IPS-15b (cell line): Measurements from ENCODE around the gene MDM2.
"Not testable (repeated sequence)": the region's sequence is repeated elsewhere in the genome, so short reads cannot be mapped to it uniquely, and the experiment has no call there.

Source experiments
- H3K27me3 ChIP-seq: one replicate; pipeline ENCODE4 v1.6.1; 2013; ENCODE audit warnings: low read length; ENCODE audit not compliant: control insufficient read depth, insufficient read depth
- H3K36me3 ChIP-seq: one replicate; pipeline ENCODE4 v1.6.1; 2013; ENCODE audit warnings: low read length; ENCODE audit not compliant: control insufficient read depth, insufficient read depth
- H3K4me1 ChIP-seq: one replicate; pipeline ENCODE4 v1.6.1; 2013; ENCODE audit warnings: mild to moderate bottlenecking, low read length; ENCODE audit not compliant: control insufficient read depth, insufficient read depth
- H3K4me3 ChIP-seq: one replicate; pipeline ENCODE4 v1.5.1; 2013; ENCODE audit warnings: low read depth, low read length
- H3K9ac ChIP-seq: one replicate; pipeline ENCODE4 v1.6.1; 2013; ENCODE audit warnings: low read depth, mild to moderate bottlenecking, low read length
- H3K9me3 ChIP-seq: one replicate; pipeline ENCODE4 v1.6.1; 2013; ENCODE audit warnings: mild to moderate bottlenecking, low read length; ENCODE audit not compliant: control insufficient read depth, insufficient read depth

MDM2 gene

DNA sequence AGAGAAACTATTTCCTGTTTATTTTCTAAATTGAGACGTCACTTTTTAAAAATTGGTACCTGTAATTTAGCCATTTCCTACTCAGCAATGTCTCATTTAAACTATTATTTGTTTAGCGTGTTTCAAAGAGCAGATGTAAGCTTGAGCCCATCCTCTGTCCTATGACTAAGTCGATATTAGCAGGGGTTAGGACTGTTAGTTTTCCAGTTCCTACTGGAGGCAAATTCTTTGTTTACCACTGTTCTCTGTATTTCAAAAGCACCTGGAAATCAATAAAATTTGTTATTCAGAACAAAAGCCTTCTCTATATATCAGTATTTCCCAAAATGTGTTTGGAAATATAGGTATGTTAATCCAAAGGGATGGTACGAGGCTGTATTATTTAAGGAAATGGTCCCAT is 42.4 kb downstream of the MDM2 start:
- Histone ChIP-seq H3K9ac (no peak overlapping the region), H3K4me3 (no peak overlapping the region), H3K36me3 (no peaks in the 10 kb centered on the region), H3K9me3 (no peaks in the 10 kb centered on the region), H3K27me3 (no peaks in the 10 kb centered on the region), H3K4me1 (no peaks in the 10 kb centered on the region)

DNA sequence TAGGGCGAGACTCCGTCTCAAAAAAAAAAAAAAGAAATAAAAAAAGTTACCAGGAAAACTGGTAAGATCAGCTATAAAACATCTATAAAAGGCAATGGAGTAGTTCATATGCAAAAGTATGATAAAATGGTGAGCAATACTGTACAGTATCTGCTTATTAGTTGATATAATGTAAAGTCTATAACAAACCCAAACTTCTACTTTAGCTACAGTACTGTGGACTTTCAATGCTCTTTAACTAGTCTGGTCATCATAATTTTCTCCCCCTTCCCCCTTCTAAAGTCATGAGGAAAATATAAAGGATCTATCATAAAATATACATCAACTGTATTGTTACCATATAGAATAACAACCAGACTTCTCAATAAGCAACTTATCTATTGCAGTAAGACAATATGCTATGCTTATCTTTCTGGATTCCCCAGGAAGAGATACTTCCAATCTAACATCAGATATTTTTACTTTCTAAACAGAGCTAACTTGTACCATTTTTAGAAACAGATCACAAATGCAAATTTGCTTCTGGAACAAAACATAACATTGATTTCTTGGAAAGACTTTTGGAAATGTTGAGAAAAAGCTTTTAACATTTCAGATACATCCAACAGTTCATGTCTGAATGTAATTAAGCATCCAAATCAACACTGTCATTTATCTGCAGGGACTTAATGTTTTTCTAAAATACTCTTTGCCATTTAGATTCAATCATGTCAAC is 43.8 kb downstream of the MDM2 start:
- Histone ChIP-seq H3K4me3 (no peak overlapping the region), H3K9me3 (no peaks in the 10 kb centered on the region), H3K27me3 (no peaks in the 10 kb centered on the region), H3K4me1 (no peaks in the 10 kb centered on the region), H3K9ac (no peak overlapping the region), H3K36me3 (no peaks in the 10 kb centered on the region)

DNA sequence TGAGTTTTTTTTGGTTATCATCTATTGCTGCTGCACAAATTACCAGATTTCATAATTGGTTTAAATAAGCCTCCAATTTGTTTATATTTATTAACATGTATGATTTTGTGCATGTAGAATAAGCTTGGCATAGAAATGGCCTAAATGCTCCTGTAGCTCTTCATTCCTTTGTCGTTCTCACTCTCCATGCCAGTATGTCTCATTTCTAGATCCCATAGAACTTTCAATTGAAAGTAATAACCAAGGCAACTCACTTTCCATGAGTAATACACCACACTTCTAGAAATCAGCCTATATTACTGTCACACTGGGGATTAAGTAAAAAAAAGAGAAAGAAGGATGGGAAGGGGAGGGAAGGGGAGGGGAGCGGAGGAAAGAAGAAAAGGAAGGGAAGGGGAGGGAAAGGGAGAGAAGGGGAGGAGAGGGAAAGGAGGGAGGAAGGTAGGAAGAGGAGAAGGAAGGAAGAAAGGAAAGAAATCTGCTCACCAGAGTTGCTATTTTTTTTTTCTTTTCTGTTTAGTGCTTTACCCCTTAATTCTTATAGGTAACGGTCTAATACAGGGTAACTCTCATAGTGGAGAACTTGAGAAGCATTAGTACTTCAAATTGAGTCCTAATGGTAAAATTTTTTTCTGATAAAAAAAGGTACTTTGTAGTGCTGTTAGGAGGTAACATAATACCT is 45.6 kb downstream of the MDM2 start:
- no peak overlapping the region for H3K9ac ChIP-seq
- H3K36me3 ChIP-seq = no peaks in the 10 kb centered on the region
- H3K9me3 ChIP-seq = no peaks in the 10 kb centered on the region
- H3K27me3 ChIP-seq = no peaks in the 10 kb centered on the region
- H3K4me1 ChIP-seq = no peaks in the 10 kb centered on the region
- H3K4me3 ChIP-seq = no peak overlapping the region

DNA sequence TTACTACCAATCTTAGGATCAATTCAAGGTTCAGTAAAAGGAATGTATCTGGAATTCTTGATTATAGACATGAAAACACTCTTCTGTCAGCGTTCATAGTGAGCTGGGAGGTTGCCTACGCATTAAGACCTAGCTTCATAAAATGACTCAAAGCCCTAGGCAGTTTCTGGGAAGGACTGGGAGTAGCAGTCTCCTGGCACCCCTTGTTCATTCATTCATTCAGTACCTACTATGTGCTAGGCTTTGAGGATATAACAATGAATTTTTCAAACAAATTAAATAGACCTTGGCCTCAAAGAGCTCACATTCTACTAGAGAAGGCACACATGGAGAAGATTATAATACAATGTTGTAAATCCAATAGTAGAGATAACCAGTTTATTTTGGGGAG is 46.1 kb downstream of the MDM2 start:
- no peaks in the 10 kb centered on the region for H3K36me3 ChIP-seq
- H3K4me1 ChIP-seq = no peaks in the 10 kb centered on the region
- H3K4me3 ChIP-seq = no peak overlapping the region
- H3K9ac ChIP-seq = no peak overlapping the region
- H3K27me3 ChIP-seq = no peaks in the 10 kb centered on the region
- no peaks in the 10 kb centered on the region for H3K9me3 ChIP-seq

DNA sequence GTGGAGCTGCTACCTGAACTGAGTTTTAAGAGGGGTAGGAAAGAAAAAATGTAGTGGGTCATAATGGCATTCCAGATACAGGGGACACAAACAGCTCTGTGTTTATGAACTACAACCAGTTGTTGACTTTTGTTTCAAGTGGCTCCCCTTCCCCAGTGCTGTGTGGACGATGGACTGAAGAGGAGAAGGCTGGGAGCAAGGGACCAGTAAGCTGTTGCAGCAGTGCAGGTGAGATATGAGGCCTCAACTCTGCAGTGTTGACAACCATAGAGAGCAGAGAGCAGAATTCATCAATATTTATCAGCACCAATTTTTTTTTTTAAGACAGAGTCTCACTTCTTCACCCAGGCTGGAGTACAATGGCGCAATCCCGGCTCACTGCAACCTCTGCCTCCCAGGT is 46.6 kb downstream of the MDM2 start:
- H3K4me1 ChIP-seq = no peaks in the 10 kb centered on the region
- H3K36me3 ChIP-seq = no peaks in the 10 kb centered on the region
- no peaks in the 10 kb centered on the region for H3K27me3 ChIP-seq
- H3K9ac ChIP-seq = no peak overlapping the region
- H3K4me3 ChIP-seq = no peak overlapping the region
- H3K9me3 ChIP-seq = no peaks in the 10 kb centered on the region

DNA sequence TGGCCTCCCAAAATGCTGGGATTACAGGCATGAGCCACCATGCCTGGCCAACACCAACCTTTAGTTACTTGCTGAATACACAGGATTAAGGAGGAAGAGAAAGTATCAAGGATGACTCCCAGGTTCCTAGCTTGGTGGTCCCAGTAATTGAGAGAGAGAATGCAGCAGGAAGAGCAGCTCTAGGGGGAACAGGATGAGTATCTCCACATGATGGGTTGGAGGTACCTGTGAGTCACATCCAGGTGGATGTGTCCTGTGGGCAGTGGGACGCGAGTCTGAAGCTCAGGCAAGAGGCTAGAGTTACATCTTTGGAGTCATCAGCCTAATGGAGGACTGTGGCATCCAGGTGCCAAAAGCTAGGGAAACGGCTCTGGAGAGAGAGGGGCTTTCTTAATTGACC is 47.1 kb downstream of the MDM2 start:
- no peaks in the 10 kb centered on the region for H3K9me3 ChIP-seq
- H3K27me3 ChIP-seq = no peaks in the 10 kb centered on the region
- no peak overlapping the region for H3K4me3 ChIP-seq
- H3K9ac ChIP-seq = no peak overlapping the region
- H3K4me1 ChIP-seq = no peaks in the 10 kb centered on the region
- H3K36me3 ChIP-seq = no peaks in the 10 kb centered on the region

DNA sequence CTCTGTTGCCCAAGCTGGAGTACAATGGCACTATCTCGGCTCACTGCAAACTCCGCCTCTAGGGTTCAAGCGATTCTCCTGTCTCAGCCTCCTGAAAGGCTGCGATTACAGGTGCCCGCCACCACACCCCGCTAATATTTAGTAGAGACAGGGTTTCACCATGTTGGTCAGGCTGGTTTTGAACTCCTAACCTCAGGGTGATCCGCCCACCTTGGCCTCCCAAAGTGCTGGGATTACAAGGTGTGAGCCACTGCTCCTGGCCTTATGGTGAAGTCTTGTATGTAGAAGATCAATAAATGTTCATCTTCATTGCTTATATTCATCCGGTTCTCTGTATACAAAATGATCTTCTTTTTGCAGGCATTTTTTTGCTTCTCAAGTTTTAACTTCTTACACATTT is 47.8 kb downstream of the MDM2 start:
- H3K36me3 ChIP-seq = no peaks in the 10 kb centered on the region
- no peaks in the 10 kb centered on the region for H3K27me3 ChIP-seq
- H3K9me3 ChIP-seq = no peaks in the 10 kb centered on the region
- no peak overlapping the region for H3K9ac ChIP-seq
- H3K4me3 ChIP-seq = no peak overlapping the region
- no peaks in the 10 kb centered on the region for H3K4me1 ChIP-seq

DNA sequence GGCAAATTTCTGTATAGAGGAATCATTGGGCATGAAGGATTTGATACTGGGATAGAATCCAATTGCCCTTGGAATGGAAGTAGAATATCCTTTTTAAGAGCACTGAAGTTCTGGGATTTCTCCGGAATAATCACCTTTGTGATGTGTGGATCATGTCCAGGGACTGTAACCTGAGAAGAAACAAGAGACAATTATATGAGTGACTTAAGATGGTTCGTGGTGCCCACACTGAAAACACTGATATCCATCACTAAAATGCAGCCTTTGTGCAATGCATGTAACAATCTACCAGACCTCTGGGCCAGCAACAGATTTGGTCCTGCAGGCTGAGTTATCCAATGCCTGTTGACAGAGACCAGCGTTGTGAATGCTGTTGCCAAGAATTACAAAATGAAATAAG is 48.5 kb downstream of the MDM2 start:
- no peaks in the 10 kb centered on the region for H3K27me3 ChIP-seq
- H3K4me3 ChIP-seq = no peak overlapping the region
- no peaks in the 10 kb centered on the region for H3K36me3 ChIP-seq
- H3K9ac ChIP-seq = no peak overlapping the region
- no peaks in the 10 kb centered on the region for H3K4me1 ChIP-seq
- no peaks in the 10 kb centered on the region for H3K9me3 ChIP-seq

DNA sequence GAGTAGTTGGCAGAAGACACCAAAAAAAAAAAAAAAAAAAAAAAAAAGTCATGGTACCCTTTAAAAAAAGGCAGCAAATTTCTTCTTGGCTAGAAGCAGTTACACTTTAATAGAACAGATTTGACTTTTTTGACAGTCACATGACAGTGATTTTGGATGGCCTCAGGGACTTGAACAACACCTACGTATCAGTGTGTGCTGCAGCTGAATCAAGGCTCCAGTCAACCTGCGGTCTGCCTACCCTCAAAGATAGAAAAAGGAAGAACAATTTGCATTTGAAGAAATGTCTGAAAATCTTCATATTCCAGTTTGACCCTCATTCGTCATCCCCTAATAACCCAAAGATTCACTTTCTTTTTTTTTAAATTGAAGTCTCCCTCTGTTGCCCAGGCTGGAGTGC is 53.9 kb downstream of the MDM2 start:
- Histone ChIP-seq H3K27me3 (no peaks in the 10 kb centered on the region), H3K4me1 (no peaks in the 10 kb centered on the region), H3K36me3 (no peaks in the 10 kb centered on the region), H3K9ac (no peak overlapping the region), H3K9me3 (no peaks in the 10 kb centered on the region), H3K4me3 (no peak overlapping the region)

DNA sequence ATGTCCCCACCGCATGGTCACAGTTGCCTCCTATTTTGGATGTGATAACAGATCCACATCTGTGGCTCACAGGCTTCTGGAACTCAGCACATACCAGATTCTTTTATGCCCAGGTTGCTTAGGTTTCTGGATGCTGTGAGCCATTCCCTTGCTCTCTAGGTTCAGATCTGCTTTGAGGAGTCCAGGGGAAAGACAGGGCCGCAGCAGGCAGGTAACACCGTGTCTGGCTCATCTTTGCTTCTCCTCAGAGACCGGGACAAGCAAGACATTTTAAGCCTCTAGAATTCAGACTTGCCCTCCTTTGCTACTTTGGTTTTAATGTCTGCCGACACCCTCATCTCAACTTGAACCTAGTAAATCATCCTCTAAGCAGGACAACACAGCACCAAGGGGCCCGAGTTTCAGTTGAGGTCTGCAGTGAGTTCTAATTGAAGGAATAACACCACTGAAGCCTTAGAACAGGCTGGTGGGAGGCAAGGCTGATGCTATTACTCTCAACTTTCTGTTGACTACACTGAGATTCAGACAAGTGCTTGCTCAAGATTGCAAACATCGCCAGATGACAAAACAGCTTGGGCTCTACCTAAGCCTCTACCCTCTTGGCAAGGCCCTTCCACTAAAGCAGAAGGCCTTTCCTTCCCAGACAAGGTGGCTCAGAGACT is 55.3 kb downstream of the MDM2 start:
- H3K36me3 ChIP-seq = peaks cover under 1% of the 10 kb centered on the region
- H3K27me3 ChIP-seq = no peaks in the 10 kb centered on the region
- no peak overlapping the region for H3K9ac ChIP-seq

DNA sequence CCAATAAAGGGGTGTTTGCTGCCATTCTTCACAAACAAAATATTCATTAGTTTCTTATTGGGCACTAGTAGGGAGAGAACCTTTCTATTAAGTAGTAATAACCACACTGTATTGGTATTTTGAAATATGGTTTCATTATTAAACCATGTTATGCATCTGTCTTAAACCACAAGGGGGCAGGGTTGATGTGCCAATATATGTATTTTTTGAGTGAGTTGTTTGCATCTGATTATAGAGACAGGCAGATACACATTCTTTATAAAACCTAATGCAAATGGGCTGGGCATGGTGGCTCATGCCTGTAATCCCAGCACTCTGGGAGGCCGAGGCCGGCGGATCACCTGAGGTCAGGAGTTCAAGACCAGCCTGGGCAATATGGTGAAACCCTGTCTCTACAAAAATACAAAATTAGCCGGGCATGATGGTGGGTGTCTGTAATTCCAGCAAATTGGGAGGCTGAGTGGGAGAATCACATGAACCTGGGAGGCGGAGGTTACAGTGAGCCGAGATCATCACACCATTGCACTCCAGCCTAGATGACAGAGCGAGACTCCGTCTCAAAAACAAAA is 56.0 kb downstream of the MDM2 start:
- not testable (repeated sequence) for H3K27me3 ChIP-seq, H3K36me3 ChIP-seq, H3K9me3 ChIP-seq, H3K9ac ChIP-seq, H3K4me3 ChIP-seq, H3K4me1 ChIP-seq

More for the DNA sequence above, 55.3 kb downstream of the MDM2 start:
- no peaks in the 10 kb centered on the region for H3K9me3 ChIP-seq
- H3K4me3 ChIP-seq = no peak overlapping the region
- peaks cover 4% of the 10 kb centered on the region for H3K4me1 ChIP-seq

DNA sequence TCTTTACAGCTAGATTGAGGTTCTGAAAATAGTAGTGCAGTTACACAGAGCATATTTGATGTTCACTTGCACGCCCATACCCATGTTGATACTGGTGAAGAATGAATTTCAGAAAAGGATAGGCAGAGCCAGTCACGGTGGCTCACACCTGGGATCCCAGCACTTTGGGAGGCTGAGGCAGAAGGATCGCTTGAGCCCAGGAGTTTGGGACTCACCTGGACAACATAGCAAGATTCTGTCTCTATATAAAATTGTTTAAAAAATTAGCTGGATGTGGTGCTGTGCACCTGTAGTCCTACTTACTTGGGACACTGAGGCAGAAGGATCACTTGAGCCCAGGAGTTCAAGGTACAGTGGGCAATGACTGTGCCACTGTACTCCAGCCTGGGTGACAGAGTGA is 56.6 kb downstream of the MDM2 start:
- Histone ChIP-seq H3K4me1 (peaks cover 4% of the 10 kb centered on the region), H3K9me3 (no peaks in the 10 kb centered on the region), H3K4me3 (no peak overlapping the region), H3K27me3 (no peaks in the 10 kb centered on the region), H3K9ac (no peak overlapping the region), H3K36me3 (peaks cover 3% of the 10 kb centered on the region)
